GM19025 (cell line): ENCODE data around the gene OSBP.

Experiments used
- ATAC-seq: cut with Tn5 transposase; IDR thresholded peaks from one replicate; pipeline ENCODE4 v1.9.1; 2021; ENCODE audit warnings: mild to moderate bottlenecking, low read depth, moderate library complexity; ENCODE audit not compliant: unreplicated experiment

The OSBP gene

GRCh38 chr11:59607703-59608454, 7.7 kb downstream of the OSBP start:
- ATAC-seq, result no peak

- no peak for ATAC-seq
Observed at GRCh38 chr11:59602432-59602831, 13.1 kb downstream of the OSBP start.

- ATAC-seq, result no peak
Observed at GRCh38 chr11:59601788-59602187, 13.8 kb downstream of the OSBP start.

GRCh38 chr11:59600636-59601035, 14.9 kb downstream of the OSBP start:
- ATAC-seq, result no peak

- ATAC-seq, result no peak
Observed at GRCh38 chr11:59600234-59600633, 15.3 kb downstream of the OSBP start.

GRCh38 chr11:59598961-59599360, 16.6 kb downstream of the OSBP start:
- ATAC-seq, result no peak

- ATAC-seq, result no peak
Observed at GRCh38 chr11:59584294-59584693, 31.3 kb downstream of the OSBP start.

GRCh38 chr11:59582006-59582405, 33.6 kb downstream of the OSBP start:
- ATAC-seq, result no peak

- ATAC-seq, result no peak
Observed at GRCh38 chr11:59578369-59578768, 37.2 kb downstream of the OSBP start.

GRCh38 chr11:59575505-59575904, 40.1 kb downstream of the OSBP start:
- ATAC-seq, result no peak

- ATAC-seq, result no peak
Observed at GRCh38 chr11:59574932-59575502, 40.6 kb downstream of the OSBP start.

- ATAC-seq, result no peak
Observed at GRCh38 chr11:59574467-59574866, 41.1 kb downstream of the OSBP start.

- no peak for ATAC-seq
Observed at GRCh38 chr11:59573216-59573615, 42.4 kb downstream of the OSBP start.

GRCh38 chr11:59572091-59572490, 43.5 kb downstream of the OSBP start:
- ATAC-seq, result no peak

- no peak for ATAC-seq
Observed at GRCh38 chr11:59562292-59562691, 53.3 kb downstream of the OSBP start.

- ATAC-seq, result peak; percentile 33
Observed at GRCh38 chr11:59560702-59561473, 54.7 kb downstream of the OSBP start.

- peak; percentile 33 for ATAC-seq
Observed at GRCh38 chr11:59560290-59560701, 55.3 kb downstream of the OSBP start.

GRCh38 chr11:59559886-59560285, 55.7 kb downstream of the OSBP start:
- ATAC-seq, result peak; percentile 5

- no peak for ATAC-seq
Observed at GRCh38 chr11:59558270-59558643, 57.3 kb downstream of the OSBP start.

- no peak for ATAC-seq
Observed at GRCh38 chr11:59556917-59557348, 58.6 kb downstream of the OSBP start.

GRCh38 chr11:59556115-59556916, 59.3 kb downstream of the OSBP start:
- no peak for ATAC-seq
